GM21737 (cell line): Measurements from ENCODE around the gene IPCEF1.

ENCODE experiments used
- ATAC-seq: cut with Tn5 transposase; IDR thresholded peaks from one replicate; pipeline ENCODE4 v1.9.1; 2021; ENCODE audit warnings: mild to moderate bottlenecking, moderate library complexity; ENCODE audit not compliant: unreplicated experiment

Gene IPCEF1

GRCh38 chr6:154356690-154357089 is at the start of gene IPCEF1:
TSS of gene IPCEF1 (minus strand) at chr6:154356803. CDS start at chr6:154265947, 90,856 bp downstream.
- ATAC-seq = no peak

GRCh38 chr6:154406301-154406700 is 49.7 kb upstream of the IPCEF1 start:
- ATAC-seq = no peak

GRCh38 chr6:154404791-154405400 is 48.3 kb upstream of the IPCEF1 start:
- ATAC-seq = no peak

DNA sequence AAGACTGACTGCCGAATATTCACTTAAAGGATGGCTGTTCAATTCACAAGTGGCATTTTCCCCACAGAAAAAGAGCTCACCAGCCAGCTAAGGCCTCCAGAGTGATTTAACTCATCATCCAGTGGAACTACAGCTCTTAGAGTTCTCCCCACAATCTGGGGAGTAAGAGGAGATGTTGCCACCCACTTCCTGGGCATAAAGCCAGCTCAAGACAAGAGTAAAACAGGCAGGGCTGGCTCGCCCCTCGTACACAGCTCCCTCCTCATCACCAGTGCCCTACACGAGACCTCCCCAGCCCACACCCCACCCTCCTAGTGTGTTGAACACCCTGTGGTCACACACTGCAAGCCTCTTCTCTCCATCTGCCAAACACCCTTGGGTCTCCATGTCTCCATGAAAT is 47.2 kb upstream of the IPCEF1 start:
- ATAC-seq = no peak

GRCh38 chr6:154402081-154402780 is 45.6 kb upstream of the IPCEF1 start:
- ATAC-seq = no peak

- ATAC-seq = no peak
Measured at GRCh38 chr6:154399097-154399496, 42.5 kb upstream of the IPCEF1 start.

GRCh38 chr6:154397491-154398195 is 41.0 kb upstream of the IPCEF1 start:
- no peak for ATAC-seq

GRCh38 chr6:154395878-154396277 is 39.3 kb upstream of the IPCEF1 start:
- no peak for ATAC-seq

DNA sequence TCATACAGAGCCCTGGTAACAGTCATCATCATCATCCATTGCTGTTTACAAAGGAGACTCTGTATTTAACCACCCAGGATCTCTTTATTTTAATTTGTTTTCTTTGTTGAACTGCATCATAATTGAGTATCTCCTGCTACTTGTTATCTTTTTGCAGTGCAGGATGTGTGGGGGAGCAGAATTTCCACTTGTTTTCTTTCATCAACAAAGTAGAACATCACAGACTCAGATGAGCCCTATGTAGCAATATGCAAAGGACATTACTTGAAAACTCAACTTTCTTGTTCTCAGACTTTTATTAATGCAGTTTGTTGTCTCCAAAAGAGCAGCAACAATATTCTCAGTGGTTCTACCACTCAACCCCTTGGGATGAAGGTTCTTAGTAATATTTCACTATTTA is 38.7 kb upstream of the IPCEF1 start:
- ATAC-seq = no peak

DNA sequence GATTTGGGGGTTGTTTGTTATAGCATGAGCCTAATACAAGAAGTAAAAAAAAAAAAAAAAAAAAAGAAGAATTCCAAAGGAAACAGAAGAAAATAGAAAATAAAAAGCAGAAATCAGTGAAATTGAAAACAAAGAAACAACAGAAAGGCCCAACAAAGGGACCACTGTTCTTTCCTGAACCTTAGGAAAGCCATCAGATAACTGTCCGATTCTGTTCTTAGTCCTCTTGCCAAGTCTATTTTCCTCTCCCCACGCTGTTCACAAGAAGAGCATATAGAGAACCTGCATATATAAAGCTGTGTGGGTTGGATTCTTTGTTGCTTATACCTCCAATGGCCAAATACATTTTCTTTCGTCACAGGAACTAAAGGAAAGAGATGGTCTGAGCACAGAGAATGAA is 38.0 kb upstream of the IPCEF1 start:
- no peak for ATAC-seq

- no peak for ATAC-seq
Measured at GRCh38 chr6:154390034-154390433, 33.4 kb upstream of the IPCEF1 start.

DNA sequence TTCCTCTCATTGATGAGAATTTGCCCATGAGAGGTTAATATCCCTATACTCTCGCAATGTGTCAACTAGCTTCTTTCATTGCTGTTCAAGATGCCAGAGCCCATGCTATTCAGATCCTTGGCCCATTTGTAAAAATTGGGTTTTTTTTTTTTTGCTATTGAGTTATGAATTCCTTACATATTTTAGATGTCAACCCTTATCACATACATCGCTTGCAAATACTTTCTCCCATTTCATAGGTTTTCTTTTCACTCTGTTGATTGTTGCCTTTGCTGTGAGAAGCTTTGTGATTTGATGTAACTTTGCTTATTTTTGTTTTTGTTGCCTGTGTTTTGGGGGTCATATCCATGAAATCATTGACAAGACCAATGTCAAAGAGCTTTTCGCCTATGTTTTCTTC is 32.2 kb upstream of the IPCEF1 start:
- no peak for ATAC-seq

DNA sequence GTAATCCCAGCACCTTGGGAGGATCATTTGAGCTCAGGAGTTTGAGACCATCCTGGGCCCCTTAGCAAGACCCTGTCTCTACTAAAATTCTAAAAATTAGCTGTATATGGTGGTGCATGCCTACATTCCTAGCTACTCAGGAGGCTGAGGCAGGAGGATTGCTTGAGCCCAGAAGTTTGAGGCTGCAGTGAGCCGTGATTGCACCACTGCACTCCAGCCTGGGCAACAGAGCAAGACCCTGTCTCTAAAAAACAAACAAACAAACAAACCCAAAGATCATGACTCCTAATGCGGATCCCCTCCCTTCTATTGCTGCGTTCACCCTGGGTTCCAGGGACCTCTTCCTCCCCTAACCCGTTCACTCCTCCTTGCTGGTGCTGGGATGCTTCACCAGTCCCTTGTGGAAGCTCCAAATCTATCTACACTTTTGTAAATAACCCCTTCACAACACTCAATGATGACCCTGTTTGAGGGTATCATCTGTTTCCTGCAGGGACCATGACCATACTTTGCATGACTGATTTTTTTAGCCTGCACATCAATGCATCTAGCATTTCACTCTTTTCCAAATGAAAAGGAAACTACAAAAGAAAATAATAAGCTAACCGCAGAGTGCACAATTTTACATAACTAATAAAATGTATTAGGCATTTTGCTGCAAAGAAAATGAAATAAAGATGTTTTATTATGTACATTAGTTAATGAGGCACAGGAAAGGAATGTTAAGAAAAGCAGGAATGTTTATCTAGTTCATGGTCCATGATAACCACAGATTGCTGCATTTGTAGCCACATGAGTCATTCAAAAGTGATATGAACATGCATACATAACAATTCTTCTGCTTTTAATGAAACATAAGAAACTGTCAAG is 30.5 kb upstream of the IPCEF1 start:
- ATAC-seq = no peak

- no peak for ATAC-seq
Measured at GRCh38 chr6:154384191-154384590, 27.6 kb upstream of the IPCEF1 start.

GRCh38 chr6:154383273-154383672 is 26.7 kb upstream of the IPCEF1 start:
- ATAC-seq = no peak

DNA sequence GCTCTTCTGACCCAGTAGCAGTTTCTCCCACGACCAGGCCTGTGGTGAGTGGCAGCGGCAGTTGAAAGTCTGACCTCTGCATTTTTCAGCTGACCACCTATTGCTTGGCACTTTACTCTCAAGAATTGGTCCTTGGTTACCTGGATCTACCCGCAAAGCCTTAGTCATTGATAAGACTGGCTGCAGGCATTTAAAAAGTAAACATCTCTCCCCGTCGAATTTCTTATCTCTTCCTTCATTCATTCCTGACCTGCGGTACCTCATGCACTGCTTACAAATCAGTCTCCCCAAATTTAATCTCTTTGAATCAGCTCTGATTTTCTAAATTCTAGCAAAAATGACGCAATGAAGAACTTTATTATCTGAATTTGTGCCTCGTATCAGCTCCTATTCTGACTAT is 26.1 kb upstream of the IPCEF1 start:
- no peak for ATAC-seq

- ATAC-seq = no peak
Measured at GRCh38 chr6:154381548-154381947, 24.9 kb upstream of the IPCEF1 start.

- ATAC-seq = no peak
Measured at GRCh38 chr6:154380741-154381140, 24.1 kb upstream of the IPCEF1 start.

DNA sequence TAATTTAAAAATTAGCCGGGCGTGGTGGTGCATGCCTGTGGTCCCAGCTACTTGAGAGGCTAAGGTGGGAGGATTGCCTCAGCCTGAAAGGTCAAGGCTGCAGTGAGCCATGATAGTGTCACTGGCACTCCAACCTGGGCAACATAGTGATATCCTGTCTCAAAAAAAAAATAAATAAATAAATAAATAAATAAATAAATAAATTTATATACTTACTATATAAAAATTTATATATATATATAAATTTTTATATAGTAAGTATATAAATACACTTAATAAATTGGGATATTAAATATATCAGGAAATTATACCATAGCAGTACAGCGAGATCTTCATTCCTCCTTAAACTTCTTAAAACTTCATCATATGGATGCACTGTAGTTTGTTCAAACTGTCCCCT is 23.0 kb upstream of the IPCEF1 start:
- ATAC-seq = no peak

DNA sequence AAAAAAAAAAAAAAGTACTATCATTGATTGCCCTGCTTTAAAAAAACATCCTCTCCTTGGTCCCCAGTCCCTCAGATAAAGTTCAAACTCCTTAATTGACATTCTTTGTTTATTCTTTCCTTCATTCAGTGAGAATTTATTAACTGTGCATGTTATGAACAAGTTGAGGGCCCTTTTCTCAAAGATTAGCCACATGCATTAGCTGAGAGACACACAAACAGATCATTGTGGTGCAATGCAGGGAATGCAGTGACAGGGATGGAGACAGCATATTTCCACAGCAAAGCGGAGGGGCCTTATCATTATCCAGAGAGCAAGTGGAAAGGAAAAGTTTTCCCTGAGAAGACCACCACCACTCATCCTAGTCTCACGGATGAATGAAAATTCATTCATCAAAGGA is 21.9 kb upstream of the IPCEF1 start:
- no peak for ATAC-seq

DNA sequence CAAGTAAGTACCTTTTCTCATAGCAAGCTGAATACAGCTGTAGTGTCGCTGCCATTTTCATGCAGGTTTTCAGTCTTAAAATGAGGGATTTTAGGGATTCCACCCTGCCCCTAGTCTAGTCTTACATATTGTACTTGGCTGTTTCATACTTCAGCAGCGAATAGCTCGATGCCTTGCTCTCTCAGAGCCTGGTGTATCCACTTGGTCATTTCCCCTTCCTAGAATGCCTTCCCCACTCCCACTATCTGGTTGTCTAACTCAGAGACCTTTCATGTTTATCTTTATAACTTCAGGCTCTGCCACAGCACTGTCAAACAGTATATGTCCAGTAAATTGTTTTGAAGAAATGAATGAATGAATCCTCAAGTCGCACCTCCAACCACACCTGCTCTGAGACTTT is 21.1 kb upstream of the IPCEF1 start:
- no peak for ATAC-seq
